Loucy (cell line): ENCODE results near the gene BTBD19.

ENCODE experiments used
- H2AFZ ChIP-seq: fragments of 200-600 bp; sonication (generic); 2 replicates; pipeline ENCODE4 v1.6.0; 2016; ENCODE audit warnings: antibody characterized with exemption, mild to moderate bottlenecking, low read length, moderate library complexity
- H3F3A ChIP-seq: fragments of 200-600 bp; 2 replicates; pipeline ENCODE4 v1.6.0; 2016; ENCODE audit warnings: antibody characterized with exemption, low read depth, mild to moderate bottlenecking
- H3K27me3 ChIP-seq: fragments of 200-600 bp; sonication (generic); 2 replicates; pipeline ENCODE4 v1.6.1; 2014; ENCODE audit warnings: low read length, mild to moderate bottlenecking; ENCODE audit not compliant: insufficient read depth, poor library complexity, severe bottlenecking
- H3K36me3 ChIP-seq: fragments of 200-600 bp; sonication (generic); 2 replicates; pipeline ENCODE4 v1.6.1; 2016; ENCODE audit warnings: low read length; ENCODE audit not compliant: insufficient read depth
- H3K4me1 ChIP-seq: fragments of 200-600 bp; sonication (generic); 2 replicates; pipeline ENCODE4 v1.5.1; 2014; ENCODE audit warnings: low read length, mild to moderate bottlenecking; ENCODE audit not compliant: insufficient read depth, poor library complexity, severe bottlenecking
- H3K4me2 ChIP-seq: fragments of 200-600 bp; sonication (generic); 2 replicates; pipeline ENCODE4 v1.6.0; 2014; ENCODE audit warnings: antibody characterized with exemption, low read length, low read depth, mild to moderate bottlenecking; ENCODE audit not compliant: poor library complexity, severe bottlenecking
- H3K4me3 ChIP-seq: fragments of 200-600 bp; sonication (generic); 2 replicates; pipeline ENCODE4 v1.5.1; 2014; ENCODE audit warnings: low read length, mild to moderate bottlenecking, mixed read lengths; ENCODE audit not compliant: poor library complexity, severe bottlenecking
- H3K79me2 ChIP-seq: fragments of 200-600 bp; sonication (generic); 2 replicates; pipeline ENCODE4 v1.6.1; 2014; ENCODE audit warnings: low read length; ENCODE audit not compliant: insufficient read depth
- H3K9ac ChIP-seq: fragments of 200-600 bp; sonication (generic); 2 replicates; pipeline ENCODE4 v1.6.0; 2014; ENCODE audit warnings: mild to moderate bottlenecking, low read depth, low read length, moderate library complexity; ENCODE audit not compliant: poor library complexity, severe bottlenecking
- H3K9me2 ChIP-seq: fragments of 200-600 bp; sonication (generic); replicated peaks from 2 replicates; pipeline ENCODE4 v1.6.1; 2016; ENCODE audit warnings: low read depth, low read length, mixed read lengths
- H3K9me3 ChIP-seq: fragments of 200-600 bp; sonication (generic); 2 replicates; pipeline ENCODE4 v1.6.1; 2014; ENCODE audit warnings: mild to moderate bottlenecking, antibody characterized with exemption, low read length, low read depth; ENCODE audit not compliant: insufficient read depth
- H4K20me1 ChIP-seq: fragments of 200-600 bp; sonication (generic); 2 replicates; pipeline ENCODE4 v1.6.0; 2014; ENCODE audit warnings: antibody characterized with exemption, low read length, mild to moderate bottlenecking; ENCODE audit not compliant: insufficient read depth, poor library complexity, severe bottlenecking
- EZH2phosphoT487 ChIP-seq: fragments of 200-600 bp; IDR thresholded peaks from 2 replicates; pipeline ENCODE4 v1.6.1; 2018; ENCODE audit warnings: antibody characterized with exemption, mild to moderate bottlenecking, moderate library complexity, borderline replicate concordance
- TF ChIP-seq, protein P1 (sequence below): fragments of 200-600 bp; sonication (generic); conservative IDR thresholded peaks from 2 replicates; pipeline ENCODE4 v1.5.1; 2014; ENCODE audit warnings: mild to moderate bottlenecking, antibody characterized with exemption, low read length

Gene BTBD19

DNA sequence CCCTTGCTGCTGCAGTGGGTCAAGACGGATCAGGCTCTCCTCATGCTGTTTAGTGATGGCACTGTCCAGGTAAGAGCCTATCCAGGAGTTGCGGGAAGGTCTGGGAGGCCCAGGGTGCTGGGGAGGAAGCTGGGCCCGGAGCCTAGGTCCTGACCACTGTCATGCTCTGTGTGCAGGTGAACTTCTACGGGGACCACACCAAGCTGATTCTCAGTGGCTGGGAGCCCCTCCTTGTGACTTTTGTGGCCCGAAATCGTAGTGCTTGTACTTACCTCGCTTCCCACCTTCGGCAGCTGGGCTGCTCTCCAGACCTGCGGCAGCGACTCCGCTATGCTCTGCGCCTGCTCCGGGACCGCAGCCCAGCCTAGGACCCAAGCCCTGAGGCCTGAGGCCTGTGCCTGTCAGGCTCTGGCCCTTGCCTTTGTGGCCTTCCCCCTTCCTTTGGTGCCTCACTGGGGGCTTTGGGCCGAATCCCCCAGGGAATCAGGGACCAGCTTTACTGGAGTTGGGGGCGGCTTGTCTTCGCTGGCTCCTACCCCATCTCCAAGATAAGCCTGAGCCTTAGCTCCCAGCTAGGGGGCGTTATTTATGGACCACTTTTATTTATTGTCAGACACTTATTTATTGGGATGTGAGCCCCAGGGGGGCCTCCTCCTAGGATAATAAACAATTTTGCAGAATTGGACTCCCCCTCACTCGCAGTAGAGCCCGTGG is 2.9 kb upstream of the BTBD19 start:
- Histone ChIP-seq H3K4me1 (peaks cover 25% of the 10 kb centered on the region), H3K79me2 (peaks cover 4% of the 10 kb centered on the region), H2AFZ (no peak overlapping the region), H3K36me3 (no peaks in the 10 kb centered on the region), H4K20me1 (no peaks in the 10 kb centered on the region), H3F3A (no peaks in the 10 kb centered on the region), H3K9me3 (no peaks in the 10 kb centered on the region), H3K4me2 (no peak overlapping the region), H3K9me2 (no peaks in the 10 kb centered on the region), H3K4me3 (no peak overlapping the region), H3K27me3 (no peaks in the 10 kb centered on the region), H3K9ac (no peak overlapping the region)
- TF ChIP-seq EZH2phosphoT487: no peak
- TF ChIP-seq, protein P1, sequence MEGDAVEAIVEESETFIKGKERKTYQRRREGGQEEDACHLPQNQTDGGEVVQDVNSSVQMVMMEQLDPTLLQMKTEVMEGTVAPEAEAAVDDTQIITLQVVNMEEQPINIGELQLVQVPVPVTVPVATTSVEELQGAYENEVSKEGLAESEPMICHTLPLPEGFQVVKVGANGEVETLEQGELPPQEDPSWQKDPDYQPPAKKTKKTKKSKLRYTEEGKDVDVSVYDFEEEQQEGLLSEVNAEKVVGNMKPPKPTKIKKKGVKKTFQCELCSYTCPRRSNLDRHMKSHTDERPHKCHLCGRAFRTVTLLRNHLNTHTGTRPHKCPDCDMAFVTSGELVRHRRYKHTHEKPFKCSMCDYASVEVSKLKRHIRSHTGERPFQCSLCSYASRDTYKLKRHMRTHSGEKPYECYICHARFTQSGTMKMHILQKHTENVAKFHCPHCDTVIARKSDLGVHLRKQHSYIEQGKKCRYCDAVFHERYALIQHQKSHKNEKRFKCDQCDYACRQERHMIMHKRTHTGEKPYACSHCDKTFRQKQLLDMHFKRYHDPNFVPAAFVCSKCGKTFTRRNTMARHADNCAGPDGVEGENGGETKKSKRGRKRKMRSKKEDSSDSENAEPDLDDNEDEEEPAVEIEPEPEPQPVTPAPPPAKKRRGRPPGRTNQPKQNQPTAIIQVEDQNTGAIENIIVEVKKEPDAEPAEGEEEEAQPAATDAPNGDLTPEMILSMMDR: no peak

DNA sequence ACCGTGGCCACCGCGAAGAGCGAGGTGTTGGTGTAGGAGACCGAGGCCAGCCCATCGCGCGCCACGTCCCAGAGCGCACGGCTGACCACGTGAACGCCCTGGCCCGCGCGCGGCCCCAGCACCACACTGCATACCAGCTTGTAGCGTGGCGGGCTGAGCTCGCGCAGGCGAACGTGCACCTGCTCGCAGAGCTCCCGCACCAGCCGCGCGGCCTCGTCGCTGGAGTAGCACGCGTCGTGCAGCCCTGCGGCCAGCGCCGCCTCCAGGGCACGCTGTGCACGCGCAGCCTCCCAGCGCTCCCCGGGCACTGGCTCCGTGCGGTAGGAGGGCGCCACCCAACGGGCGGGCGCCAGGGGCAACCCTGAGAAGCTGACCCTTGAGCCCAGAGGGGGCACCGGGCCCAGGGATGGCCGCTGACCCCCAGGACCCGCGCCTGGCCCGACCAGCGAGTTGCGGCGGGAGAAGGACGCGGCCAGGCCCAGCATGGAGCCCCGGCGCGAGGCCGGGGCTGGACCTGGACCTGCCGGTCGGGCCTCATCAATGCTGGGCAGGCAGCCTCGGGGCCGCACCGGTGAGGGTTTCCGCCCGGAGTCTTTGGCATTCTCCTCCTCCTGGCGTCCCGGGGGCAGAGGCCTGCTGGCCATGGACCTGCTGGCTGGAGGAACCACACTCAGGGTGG is 2.2 kb upstream of the BTBD19 start:
- H4K20me1 ChIP-seq: no peaks in the 10 kb centered on the region
- TF ChIP-seq, protein P1: no peak
- no peak for TF ChIP-seq EZH2phosphoT487
- H3K27me3 ChIP-seq: no peaks in the 10 kb centered on the region
- H2AFZ ChIP-seq: no peak overlapping the region
- no peaks in the 10 kb centered on the region for H3K9me2 ChIP-seq
- H3F3A ChIP-seq: no peaks in the 10 kb centered on the region
- H3K79me2 ChIP-seq: no peaks in the 10 kb centered on the region
- H3K4me2 ChIP-seq: no peak overlapping the region
- H3K9ac ChIP-seq: no peak overlapping the region
- no peaks in the 10 kb centered on the region for H3K36me3 ChIP-seq
- H3K4me1 ChIP-seq: peaks cover 25% of the 10 kb centered on the region
- no peaks in the 10 kb centered on the region for H3K9me3 ChIP-seq
- H3K4me3 ChIP-seq: no peak overlapping the region

DNA sequence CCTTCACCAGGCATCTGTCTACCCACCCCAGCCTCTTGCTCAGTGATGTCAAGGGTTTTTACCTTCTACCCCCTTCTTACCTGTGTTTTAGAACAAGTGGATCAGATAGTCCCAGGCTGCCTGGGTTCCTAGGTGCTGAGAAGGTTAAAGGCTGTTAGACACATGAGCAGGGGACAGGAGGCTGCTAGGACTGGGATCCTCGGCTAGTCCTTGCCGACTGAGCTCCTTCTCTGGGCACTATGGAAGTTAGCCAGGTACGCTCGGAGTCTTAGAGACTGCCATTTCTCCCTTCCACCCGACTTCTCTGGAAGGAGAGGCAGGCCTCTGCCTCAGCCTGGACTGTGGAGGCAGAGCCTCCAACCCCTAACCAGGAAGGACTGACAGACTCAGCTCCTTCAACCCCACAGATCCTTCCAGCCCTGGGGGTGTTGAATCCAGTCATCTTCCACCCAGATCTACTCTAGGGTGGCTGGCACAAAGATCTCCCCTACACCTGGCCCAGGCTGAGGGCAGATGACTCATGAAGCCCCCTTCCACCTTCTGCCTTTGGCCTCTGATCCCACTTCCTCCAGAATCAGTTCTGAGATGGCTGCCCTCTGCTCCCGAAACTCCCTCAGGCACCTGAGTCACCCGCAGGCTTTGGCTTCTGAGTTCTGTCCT is 1.5 kb upstream of the BTBD19 start, which contains the start of gene DYNLT4:
Gene DYNLT4, minus strand, starts transcription at position 648 of the 660 bp plus-strand sequence. CDS start 683 bp downstream, outside the sequence.
- no peaks in the 10 kb centered on the region for H3K9me2 ChIP-seq
- no peaks in the 10 kb centered on the region for H3K79me2 ChIP-seq
- H3K4me3 ChIP-seq: no peak within 1 kb of the TSS
- H3K9ac ChIP-seq: peak within 1 kb of the TSS; percentile 60
- H4K20me1 ChIP-seq: no peaks in the 10 kb centered on the region
- peaks cover 25% of the 10 kb centered on the region for H3K4me1 ChIP-seq
- H3K36me3 ChIP-seq: no peaks in the 10 kb centered on the region
- no peaks in the 10 kb centered on the region for H3F3A ChIP-seq
- H3K9me3 ChIP-seq: no peaks in the 10 kb centered on the region
- H2AFZ ChIP-seq: no peak within 1 kb of the TSS
- TF ChIP-seq, protein P1: no peak
- no peak for TF ChIP-seq EZH2phosphoT487
- H3K27me3 ChIP-seq: no peaks in the 10 kb centered on the region
- H3K4me2 ChIP-seq: no peak within 1 kb of the TSS
